K562 (cell line): ENCODE results near the gene TBC1D9. TPM values are rescaled to one million over a fixed set of nuclear protein-coding genes. Genes with fewer than 3 reads are reported as not detected.

Source experiments
- ATAC-seq: fragments of 200-7000 bp; cut with Tn5 transposase; 3 replicates; pipeline ENCODE4 v1.9.1; 2020; ENCODE audit warnings: moderate library complexity
- BruUV-seq: library from RNA; stranded (reverse); fragments of 400-500 nt; replicated peaks from 2 replicates; lab custom pipeline; 2021; lab: Mats Ljungman, UMichigan
- CTCF ChIA-PET: fragments of 300-600 bp; formaldehyde crosslinking; extraction: SDS; loops from one replicate; lab custom pipeline; 2021; ENCODE audit warnings: low intra/inter-chr PET ratio; lab: Yijun Ruan, JAX
- POLR2A ChIA-PET: fragments of 300-600, 350-650 bp; sonication (Branson Sonifier 250); formaldehyde crosslinking; extraction: SDS; loops from one replicate; lab custom pipeline; 2021; ENCODE audit warnings: antibody characterized with exemption, inconsistent platforms; lab: Yijun Ruan, JAX
- DNase-seq, 4 experiments: peaks; one replicate each; pipeline versions ENCODE4 v3.0.0 to v3.0.0-alpha.2; 2011 to 2018; ENCODE audit warnings: low spot score in 3 of 4, mixed read lengths in 3 of 4; ENCODE audit errors: extremely low read depth in 1 of 4
- FAIRE-seq: peaks from 2 replicates; lab custom pipeline; 2011; peaks lifted over from hg19 to GRCh38; lab: Jason Lieb, UNC
- H2AFZ ChIP-seq: 2 replicates; pipeline ENCODE4 v1.6.0; 2011; ENCODE audit warnings: low read depth, low read length, control low read depth, inconsistent platforms
- H3K27ac ChIP-seq: fragments of 200-600 bp; 3 replicates; pipeline ENCODE4 v1.8.0; 2011; ENCODE audit warnings: low read depth, mild to moderate bottlenecking, control low read depth, inconsistent platforms, low read length, moderate library complexity, mixed read lengths; ENCODE audit errors: extremely low read depth
- H3K27me3 ChIP-seq, 2 experiments: fragments of 300-600 bp in 1 of 2; 2 replicates in 1 of 2; 3 replicates in 1 of 2; pipeline versions ENCODE4 v1.6.0 to v1.8.0; 2011; ENCODE audit warnings: inconsistent platforms in 2 of 2, low read length in 2 of 2, mild to moderate bottlenecking in 1 of 2, mixed read lengths in 1 of 2, moderate library complexity in 1 of 2; ENCODE audit not compliant: control insufficient read depth in 2 of 2, insufficient read depth in 2 of 2
- H3K36me3 ChIP-seq: fragments of 300-600 bp; 3 replicates; pipeline ENCODE4 v1.8.0; 2011; ENCODE audit warnings: mild to moderate bottlenecking, low read length, inconsistent platforms; ENCODE audit not compliant: control insufficient read depth, insufficient read depth
- H3K4me1 ChIP-seq, 2 experiments: fragments of 200-600 bp in 1 of 2; replicated peaks in 1 of 2; 2 replicates in 1 of 2; 3 replicates in 1 of 2; pipeline versions ENCODE4 v1.5.1 to v1.8.0; 2011; ENCODE audit warnings: inconsistent platforms in 2 of 2, low read length in 2 of 2, mild to moderate bottlenecking in 1 of 2, mixed read lengths in 1 of 2, moderate library complexity in 1 of 2; ENCODE audit not compliant: control insufficient read depth in 2 of 2, insufficient read depth in 2 of 2
- H3K4me2 ChIP-seq: 2 replicates; pipeline ENCODE4 v1.6.1; 2011; ENCODE audit warnings: low read length, control low read depth, inconsistent platforms, mixed read lengths; ENCODE audit not compliant: insufficient read depth
- H3K4me3 ChIP-seq: fragments of 200-600 bp; sonication (generic), shearing (Covaris generic); 2 replicates; pipeline ENCODE4 v1.5.1; 2016; ENCODE audit warnings: control low read depth, inconsistent platforms
- H3K79me2 ChIP-seq: fragments of 200-600 bp; 3 replicates; pipeline ENCODE4 v1.8.0; 2011; ENCODE audit warnings: low read length, inconsistent platforms; ENCODE audit not compliant: control insufficient read depth, insufficient read depth
- H3K9ac ChIP-seq, 2 experiments: 2 replicates each; pipeline versions ENCODE4 v1.6.0 to v1.6.1; 2011; ENCODE audit warnings: low read depth in 2 of 2, low read length in 2 of 2, control low read depth in 1 of 2, inconsistent platforms in 1 of 2, mild to moderate bottlenecking in 1 of 2, mixed read lengths in 1 of 2; ENCODE audit not compliant: insufficient read depth in 1 of 2
- H3K9me1 ChIP-seq: one replicate; pipeline ENCODE4 v1.6.0; 2011; ENCODE audit warnings: inconsistent platforms, mild to moderate bottlenecking, low read length, moderate library complexity; ENCODE audit not compliant: control insufficient read depth, insufficient read depth
- H3K9me3 ChIP-seq: replicated peaks from 2 replicates; pipeline ENCODE4 v1.5.1; 2011; ENCODE audit warnings: low read depth, low read length, inconsistent platforms; ENCODE audit not compliant: control insufficient read depth, insufficient read depth
- H4K20me1 ChIP-seq: replicated peaks from 2 replicates; pipeline ENCODE4 v1.6.1; 2011; ENCODE audit warnings: low read length, inconsistent platforms, mixed read lengths; ENCODE audit not compliant: control insufficient read depth, insufficient read depth
- EP400 ChIP-seq: fragments of 450-650 bp; IDR thresholded peaks from 2 replicates; pipeline ENCODE4 v1.6.1; 2017; ENCODE audit warnings: antibody characterized with exemption, mild to moderate bottlenecking, moderate library complexity
- HINFP ChIP-seq: fragments of 450-650 bp; conservative IDR thresholded peaks from 2 replicates; pipeline ENCODE4 v1.6.1; 2016; ENCODE audit warnings: missing genetic modification characterization, low read depth, mild to moderate bottlenecking, control low read depth, missing compliant biosample characterization
- MCM7 ChIP-seq, 2 experiments: fragments of 450-650 bp; IDR thresholded peaks; 2 replicates each; pipeline ENCODE4 v1.6.1; 2016 to 2018
- PATZ1 ChIP-seq: fragments of 250-450 bp; sonication (Bioruptor Pico); IDR thresholded peaks from 2 replicates; pipeline ENCODE4 v1.5.0; 2020; ENCODE audit warnings: mild to moderate bottlenecking, borderline replicate concordance
- U2AF1 ChIP-seq: fragments of 200-400 bp; formaldehyde crosslinking; optimal IDR thresholded peaks from 2 replicates; pipeline ENCODE3; 2017; ENCODE audit warnings: mild to moderate bottlenecking, low read depth, low read length, moderate library complexity
- ZBTB33 ChIP-seq: sonication (generic); formaldehyde crosslinking; IDR thresholded peaks from 2 replicates; pipeline ENCODE4 v1.8.1; 2023; ENCODE audit warnings: mild to moderate bottlenecking, missing genetic modification reagents
- in situ Hi-C: fragments of 300-500 bp; cut with MboI; formaldehyde crosslinking; loops from 4 replicates; pipeline ENCODE4 v1.15.0; 2018; ENCODE audit warnings: inconsistent platforms, mixed read lengths
- intact Hi-C: fragments of 100-400 bp; cut with micrococcal nuclease; formaldehyde crosslinking; loops from 2 replicates; pipeline ENCODE4 v1.14.2; 2022
- polyA plus RNA-seq, 8 experiments: library from polyadenylated mRNA; depleted of rRNA in 4 of 8; stranded (reverse) in 5 of 8; unstranded in 3 of 8; fragments of >200 nt; fragmentation: Nextera tagmentation in 2 of 8; fragmentation: Illumina TruSeq in 1 of 8; extraction: Ambion mirVana in 2 of 8; extraction: Trizol in 1 of 8; gene quantifications; 2 replicates each; pipeline versions ENCODE4 v1.2.1 to v1.2.3, GENCODE V29; 2011 to 2014; ENCODE audit warnings: inconsistent platforms in 1 of 8, missing spikeins in 1 of 8
- total RNA-seq, 7 experiments: library from RNA; depleted of rRNA in 6 of 7; stranded (reverse); fragments of >200 nt in 6 of 7; fragmentation: Illumina TruSeq in 2 of 7; extraction: Trizol in 2 of 7; gene quantifications; 2 replicates each; pipeline versions ENCODE4 v1.2.1 to v1.2.3, GENCODE V29; 2011 to 2021; ENCODE audit warnings: low replicate concordance in 1 of 7

TBC1D9 gene
- total and polyA plus RNA-seq, 9 of the 15 experiments (the other 6 are each of a cell fraction or from before 2014, with no cell fraction given), result 0.13 TPM; not detected in 8

- TF ChIP-seq ZBTB33 (CRISPR knock-in tag), result no peak
- TF ChIP-seq EP400, result no peak
- no peak for TF ChIP-seq PATZ1 (CRISPR knock-in tag)
Observed at GRCh38 chr4:140686796-140687195, 69.4 kb downstream of the TBC1D9 start (continued).

GRCh38 chr4:140684314-140684713 is 71.9 kb downstream of the TBC1D9 start:
- H3K4me3 ChIP-seq, result no peak overlapping the region
- POLR2A ChIA-PET, result no interaction called here
- no peaks in the 10 kb centered on the region for H3K36me3 ChIP-seq
- FAIRE-seq (no peak), DNase-seq (no peak), ATAC-seq (no peak)
- H4K20me1 ChIP-seq, result no peaks in the 10 kb centered on the region
- H3K4me2 ChIP-seq, result no peak overlapping the region
- intact Hi-C loops (no loop called here), in situ Hi-C loops (no loop called here)
- H3K9me3 ChIP-seq, result no peaks in the 10 kb centered on the region
- H3K27me3 ChIP-seq, result no peaks in the 10 kb centered on the region
- no TSS peak for BruUV-seq
- H3K4me1 ChIP-seq, result no peaks in the 10 kb centered on the region
- no peaks in the 10 kb centered on the region for H3K9me1 ChIP-seq
- CTCF ChIA-PET, result no interaction called here
- H3K27ac ChIP-seq, result no peak overlapping the region
- no peak overlapping the region for H3K9ac ChIP-seq
- H3K79me2 ChIP-seq, result no peaks in the 10 kb centered on the region
- H2AFZ ChIP-seq, result no peak overlapping the region
- TF ChIP-seq U2AF1, result no peak
- TF ChIP-seq MCM7 (IDR thresholded peaks at IDR 0.05), result no peak
- no peak for TF ChIP-seq HINFP (tag)
